Urinary bladder (tissue), 4 donors: Measurements from ENCODE around the gene C1QTNF8. TPM values are rescaled to one million over a fixed set of nuclear protein-coding genes. Genes with fewer than 3 reads are reported as not detected.
A peak's percentile ranks its signal among the peaks of the same experiment; 100 is the strongest.

ENCODE experiments used
- DNase-seq: peaks from one replicate; pipeline ENCODE4 v3.0.0-alpha.2; 2015; ENCODE audit errors: extremely low spot score
- H3K27ac ChIP-seq: one replicate; pipeline ENCODE4 v1.5.1; 2013; ENCODE audit warnings: low read depth, mild to moderate bottlenecking, moderate library complexity
- H3K36me3 ChIP-seq: one replicate; pipeline ENCODE4 v1.6.1; 2013; ENCODE audit warnings: mild to moderate bottlenecking, moderate library complexity; ENCODE audit not compliant: insufficient read depth
- H3K4me1 ChIP-seq: one replicate; pipeline ENCODE4 v1.6.1; 2013; ENCODE audit warnings: mild to moderate bottlenecking, moderate library complexity; ENCODE audit not compliant: insufficient read depth
- H3K4me3 ChIP-seq: one replicate; pipeline ENCODE4 v1.5.1; 2013; ENCODE audit warnings: low read depth, low read length
- WGBS: extraction: QIAGEN DNeasy Blood & Tissue Kit; methylation state at CpG from one replicate; pipeline ENCODE4 v1.1.7; 2013; 5-methylcytosine and 5-hydroxymethylcytosine counted together
- polyA plus RNA-seq: library from polyadenylated mRNA; stranded (reverse); fragments of 200-250 nt; gene quantifications from one replicate; pipeline ENCODE4 v1.2.3, GENCODE V29; 2013
- total RNA-seq: library from RNA; depleted of rRNA; stranded (reverse); fragments of >200 nt; gene quantifications from one replicate; pipeline ENCODE4 v1.2.3, GENCODE V29; 2014
- donor health status: healthy with polysubstance abuse.
- donor health status: healthy.

The C1QTNF8 gene
- total and polyA plus RNA-seq, 2 donors: not detected

DNA sequence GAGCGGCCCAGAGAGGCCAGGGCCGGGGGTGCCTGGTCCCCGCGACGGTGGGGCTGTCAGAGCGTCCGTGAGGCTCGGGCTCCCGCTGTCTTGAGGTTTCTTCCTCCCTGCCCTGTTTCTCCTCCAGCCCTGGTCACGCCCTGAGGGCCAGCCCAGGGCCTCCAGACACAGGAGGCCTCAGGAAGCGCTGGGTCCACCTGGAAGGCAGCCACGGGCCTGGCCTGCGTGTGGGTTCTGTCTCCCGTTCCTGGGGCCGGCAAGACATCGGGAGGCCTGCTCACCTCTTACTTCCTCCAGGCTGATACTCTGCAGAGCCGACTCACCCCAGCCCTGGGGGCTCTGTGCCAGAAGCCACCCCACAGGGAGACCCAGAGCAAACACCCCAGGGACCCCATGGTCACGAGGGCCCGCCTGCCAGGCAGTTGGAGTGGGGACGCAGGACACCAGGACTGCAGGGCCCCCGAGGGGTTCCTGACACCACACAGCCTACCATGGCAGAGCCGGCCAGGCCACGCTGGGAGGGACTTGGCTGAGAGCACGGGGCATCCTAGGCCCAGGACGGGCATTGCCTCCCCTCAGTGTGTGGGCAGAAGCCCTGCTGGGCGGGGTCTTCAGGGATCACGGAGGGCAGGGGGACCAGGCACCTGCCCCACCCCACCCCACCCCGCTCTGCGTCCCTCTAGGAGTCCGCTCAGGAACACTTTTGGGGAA, 37.9 kb upstream of the C1QTNF8 start:
- Histone ChIP-seq H3K36me3 (no peaks in the 10 kb centered on the region), H3K4me1 (no peaks in the 10 kb centered on the region), H3K27ac (no peak overlapping the region), H3K4me3 (no peak overlapping the region)
- DNase-seq: no peak
- 66% methylated on average over 30 of the region's 30 CpGs for WGBS

DNA sequence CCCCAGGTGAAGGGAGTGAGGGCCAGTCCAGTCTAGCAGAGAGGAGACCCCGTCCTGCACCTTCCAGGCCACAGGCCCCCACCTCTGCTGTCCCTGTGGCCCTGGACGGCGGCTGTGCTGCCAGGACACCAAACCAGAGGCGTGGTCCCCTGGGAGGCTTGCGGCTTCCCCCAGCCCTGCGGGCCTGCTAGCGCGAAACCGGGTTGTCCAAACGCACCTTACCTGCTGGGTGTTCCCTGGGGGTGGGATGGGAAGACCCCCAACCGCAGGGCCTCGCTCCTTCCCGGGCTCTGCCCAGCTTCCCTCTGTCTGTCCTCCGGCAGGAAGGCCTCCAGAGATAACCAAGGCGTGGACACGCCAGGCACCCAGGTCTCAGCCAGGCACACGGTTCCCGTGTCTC, 37.2 kb upstream of the C1QTNF8 start:
- 89% methylated on average over 18 of the region's 18 CpGs for WGBS
- Histone ChIP-seq H3K4me1 (no peaks in the 10 kb centered on the region), H3K36me3 (no peaks in the 10 kb centered on the region), H3K4me3 (no peak overlapping the region), H3K27ac (no peak overlapping the region)
- DNase-seq: no peak

DNA sequence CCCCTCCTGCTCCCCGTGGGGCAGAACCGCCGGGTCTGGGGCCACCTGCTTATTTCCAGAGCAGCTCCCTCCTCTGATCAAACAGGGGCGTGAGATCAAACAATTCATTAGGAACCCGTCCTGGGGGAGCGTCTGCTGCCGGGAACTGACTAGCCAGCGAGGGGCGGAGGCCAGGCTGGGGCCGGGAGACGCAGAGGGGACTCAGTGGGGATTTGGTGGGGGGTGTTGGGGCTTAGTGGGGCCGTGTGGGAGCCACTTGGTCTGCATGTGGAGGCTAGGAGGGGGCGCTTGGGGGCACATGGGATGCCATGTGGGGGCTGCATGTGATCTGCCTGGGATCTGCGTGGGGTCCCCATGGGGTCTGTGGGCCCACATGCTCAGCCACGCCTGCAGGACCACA, 36.4 kb upstream of the C1QTNF8 start:
- no peak for DNase-seq
- Histone ChIP-seq H3K4me1 (no peaks in the 10 kb centered on the region), H3K27ac (no peak overlapping the region), H3K36me3 (no peaks in the 10 kb centered on the region), H3K4me3 (no peak overlapping the region)
- 70% methylated on average over 15 of the region's 15 CpGs for WGBS

DNA sequence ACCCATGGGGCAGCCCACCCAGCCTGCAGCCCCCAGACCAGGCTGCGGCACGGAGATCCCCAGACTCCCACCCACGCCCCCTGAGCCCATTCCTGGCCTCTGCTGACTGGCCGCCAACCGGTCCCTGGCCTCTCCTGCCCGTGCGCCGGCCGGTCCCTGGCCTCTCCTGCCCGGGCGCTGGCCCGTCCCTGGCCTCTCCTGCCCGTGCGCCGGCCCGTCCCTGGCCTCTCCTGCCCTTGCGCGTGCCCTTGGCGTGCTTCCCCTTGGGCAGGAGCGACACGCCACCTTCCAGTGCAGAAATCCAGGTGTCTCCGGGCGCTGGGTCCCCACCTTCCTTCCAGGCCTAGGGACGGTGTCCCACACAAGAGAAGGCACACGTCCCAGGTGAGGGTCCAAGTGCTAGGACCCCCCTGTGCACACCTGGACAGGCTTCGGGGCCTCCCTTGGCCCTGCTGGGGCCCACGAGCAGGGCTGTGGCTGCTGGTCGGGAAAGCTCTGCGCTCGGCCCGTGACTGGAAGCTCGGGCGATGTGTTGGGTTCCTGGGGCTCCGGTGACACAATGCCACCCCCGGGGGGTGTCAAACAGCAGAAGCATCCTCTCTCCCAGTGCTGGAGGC, 35.4 kb upstream of the C1QTNF8 start:
- DNase-seq: no peak
- 91% methylated on average over 35 of the region's 35 CpGs for WGBS
- no peaks in the 10 kb centered on the region for H3K36me3 ChIP-seq
- H3K4me1 ChIP-seq: no peaks in the 10 kb centered on the region
- H3K4me3 ChIP-seq: no peak overlapping the region
- H3K27ac ChIP-seq: no peak overlapping the region

DNA sequence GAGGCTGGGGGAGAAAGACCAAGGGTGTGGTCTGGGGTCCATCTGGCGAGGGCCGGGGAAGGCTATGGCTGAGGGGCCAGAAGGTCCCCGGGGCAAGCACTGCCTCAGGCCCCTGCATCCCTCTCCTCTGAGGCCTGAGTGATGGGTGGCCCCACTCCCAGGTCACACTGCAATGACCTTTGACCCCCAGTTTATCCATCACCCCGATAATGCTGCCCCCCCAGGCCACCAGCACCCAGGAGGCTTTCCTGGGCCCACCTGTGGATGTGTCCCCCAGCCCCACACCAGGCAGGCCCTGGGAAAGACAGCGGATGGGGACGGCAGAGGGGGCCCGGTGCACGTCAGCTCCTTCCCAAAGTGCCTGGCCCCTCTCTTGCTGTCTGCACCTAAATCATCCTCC, 34.3 kb upstream of the C1QTNF8 start:
- WGBS: 85% methylated on average over 8 of the region's 8 CpGs
- Histone ChIP-seq H3K4me1 (no peaks in the 10 kb centered on the region), H3K36me3 (no peaks in the 10 kb centered on the region), H3K27ac (no peak overlapping the region), H3K4me3 (no peak overlapping the region)
- DNase-seq: no peak

DNA sequence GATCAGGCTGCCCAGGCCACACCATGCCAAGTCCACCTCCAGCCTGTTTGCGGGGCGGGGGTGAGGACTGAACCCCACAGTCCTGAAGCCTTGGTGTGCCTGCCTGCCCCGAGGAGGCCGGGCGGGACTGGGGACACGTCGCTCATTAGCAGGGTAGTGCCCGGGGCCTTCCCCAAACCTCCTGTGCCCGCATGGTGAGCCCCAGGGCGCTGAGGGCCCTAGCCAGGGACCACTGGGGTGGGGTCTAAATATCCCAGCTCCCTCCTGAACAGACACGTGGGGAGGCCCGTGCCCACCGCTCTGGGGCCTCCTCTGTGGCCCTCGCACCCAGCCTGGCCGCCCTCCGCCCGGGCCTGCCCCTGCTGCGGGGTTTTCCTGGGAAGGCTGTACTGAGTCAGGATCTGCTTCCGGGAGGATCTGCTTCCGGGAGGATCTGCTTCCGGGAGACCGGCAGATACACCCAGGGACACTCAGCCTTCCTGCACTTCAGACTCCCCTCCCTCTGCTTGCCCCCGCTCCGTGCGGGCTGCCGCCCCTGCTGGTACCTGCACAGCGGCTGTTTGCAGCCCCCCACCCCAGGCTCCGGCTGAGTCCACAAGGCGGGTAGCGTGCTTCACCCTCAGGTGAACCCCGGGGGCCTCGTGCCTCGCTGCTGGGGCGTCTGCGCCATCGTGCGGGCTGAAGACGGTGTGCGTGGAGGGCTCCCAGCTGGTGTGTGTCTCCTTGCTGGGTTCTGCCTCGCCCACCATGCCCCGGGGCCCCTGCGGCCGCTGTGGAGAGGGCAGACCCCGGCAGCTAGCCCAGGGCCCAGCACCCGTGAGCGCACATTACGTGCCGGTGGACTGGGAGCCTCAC, 33.3 kb upstream of the C1QTNF8 start:
- no peaks in the 10 kb centered on the region for H3K4me1 ChIP-seq
- 92% methylated on average over 48 of the region's 48 CpGs for WGBS
- no peak overlapping the region for H3K27ac ChIP-seq
- no peak for DNase-seq
- H3K36me3 ChIP-seq: no peaks in the 10 kb centered on the region
- H3K4me3 ChIP-seq: no peak overlapping the region

DNA sequence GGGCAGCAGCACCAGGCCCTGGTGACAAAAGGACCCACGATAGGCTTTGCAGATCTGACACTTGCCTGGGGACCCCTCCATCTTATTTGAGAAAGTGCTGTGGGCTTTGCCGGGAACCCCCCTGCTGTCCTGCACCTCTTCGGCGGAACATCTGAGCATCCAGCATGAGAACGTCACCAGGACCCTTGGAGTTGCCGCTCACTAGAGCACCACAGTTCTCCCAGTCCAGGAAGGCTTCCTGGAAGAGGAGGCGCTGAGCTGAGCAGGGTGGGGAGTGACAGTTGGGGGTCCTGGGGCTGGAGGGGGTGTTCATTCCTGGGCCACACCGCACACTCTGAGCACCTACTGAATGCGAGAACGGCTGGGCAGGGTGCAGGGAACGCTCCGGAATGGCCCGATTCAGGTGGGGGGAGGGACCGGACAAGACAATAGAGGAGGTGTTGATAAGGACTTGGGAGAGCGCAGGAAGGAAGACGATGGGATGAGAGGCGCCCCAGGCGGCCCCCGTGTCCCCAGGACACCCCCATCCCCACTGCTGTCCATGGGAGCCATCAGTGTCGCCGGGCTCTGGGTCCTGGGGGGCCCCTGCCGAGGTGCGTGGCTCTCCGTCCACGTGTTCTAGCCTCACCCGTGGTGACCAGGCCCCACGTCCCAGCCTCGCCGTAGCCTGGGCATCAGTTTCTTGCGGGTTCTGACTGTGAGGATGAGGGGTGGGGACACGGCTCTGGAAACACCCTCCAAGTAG, 32.1 kb upstream of the C1QTNF8 start:
- DNase-seq: no peak
- H3K36me3 ChIP-seq: no peaks in the 10 kb centered on the region
- H3K4me3 ChIP-seq: no peak overlapping the region
- H3K27ac ChIP-seq: no peak overlapping the region
- WGBS: 89% methylated on average over 31 of the region's 31 CpGs
- H3K4me1 ChIP-seq: no peaks in the 10 kb centered on the region

DNA sequence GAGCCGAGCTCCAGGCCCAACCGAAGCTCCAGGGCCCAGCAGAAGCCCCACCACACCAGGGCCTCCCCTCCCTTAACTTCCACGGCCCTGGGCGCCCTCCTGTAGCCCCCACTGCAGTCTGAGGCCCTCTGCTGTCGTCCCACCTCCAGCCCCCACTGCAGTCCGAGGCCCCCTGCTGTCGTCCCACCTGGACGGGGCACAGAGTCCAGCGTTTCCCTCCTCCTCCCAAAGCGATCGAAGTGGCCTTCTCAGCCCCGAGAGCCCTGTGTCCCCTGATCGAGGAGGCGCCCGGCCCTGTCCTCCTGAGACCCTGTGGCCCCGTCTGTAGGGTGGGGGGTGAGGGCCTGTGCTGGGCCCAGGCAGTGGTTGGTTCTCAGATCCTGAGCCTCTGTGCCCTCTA, 31.1 kb upstream of the C1QTNF8 start:
- 65% methylated on average over 16 of the region's 16 CpGs for WGBS
- Histone ChIP-seq H3K27ac (no peak overlapping the region), H3K4me1 (no peaks in the 10 kb centered on the region), H3K36me3 (no peaks in the 10 kb centered on the region), H3K4me3 (no peak overlapping the region)
- DNase-seq: no peak

DNA sequence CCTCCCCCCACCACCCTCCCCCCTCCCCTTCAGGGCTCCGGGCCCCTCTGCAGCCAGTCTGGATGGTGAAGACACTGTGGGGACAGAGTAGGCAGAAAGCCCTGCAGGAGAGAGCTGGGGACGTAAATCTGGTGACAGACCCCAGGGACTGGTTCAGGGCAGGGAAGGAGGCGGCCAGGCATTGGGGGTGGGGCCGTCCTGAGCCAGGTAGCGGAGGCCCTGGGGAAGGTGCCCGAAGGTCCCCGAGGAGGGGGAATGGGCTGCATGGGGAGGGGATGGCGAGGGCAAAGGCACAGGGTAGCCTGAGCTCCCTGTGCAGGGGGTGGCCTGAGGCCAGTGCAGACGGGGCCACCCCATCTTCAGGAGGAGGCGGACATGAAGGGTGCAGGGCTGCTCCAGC, 30.5 kb upstream of the C1QTNF8 start:
- H3K4me1 ChIP-seq: no peaks in the 10 kb centered on the region
- 49% methylated on average over 10 of the region's 10 CpGs for WGBS
- H3K36me3 ChIP-seq: no peaks in the 10 kb centered on the region
- DNase-seq: no peak
- H3K4me3 ChIP-seq: no peak overlapping the region
- no peak overlapping the region for H3K27ac ChIP-seq

DNA sequence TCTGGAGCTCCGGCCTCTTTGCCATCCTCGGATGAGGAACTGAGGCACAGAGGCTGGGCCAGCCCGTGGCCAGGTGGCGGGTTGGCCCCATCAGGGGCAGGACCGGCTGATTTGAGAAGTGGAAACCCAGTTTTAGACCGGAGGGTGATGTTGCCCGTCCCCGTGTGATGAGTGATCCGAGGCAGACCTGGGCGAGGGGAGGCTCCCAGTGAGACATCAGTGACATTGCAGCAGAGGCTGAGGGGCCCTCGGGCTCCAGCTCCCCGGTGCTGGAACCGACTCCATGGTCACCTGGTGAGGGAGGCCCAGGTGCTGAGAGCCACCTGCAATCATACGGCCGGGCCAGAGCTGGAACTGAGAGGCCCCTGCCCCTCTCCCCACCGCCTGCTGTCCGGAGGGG, 30.0 kb upstream of the C1QTNF8 start:
- Histone ChIP-seq H3K4me1 (no peaks in the 10 kb centered on the region), H3K36me3 (no peaks in the 10 kb centered on the region), H3K4me3 (no peak overlapping the region), H3K27ac (no peak overlapping the region)
- DNase-seq: no peak
- WGBS: 58% methylated on average over 17 of the region's 17 CpGs

DNA sequence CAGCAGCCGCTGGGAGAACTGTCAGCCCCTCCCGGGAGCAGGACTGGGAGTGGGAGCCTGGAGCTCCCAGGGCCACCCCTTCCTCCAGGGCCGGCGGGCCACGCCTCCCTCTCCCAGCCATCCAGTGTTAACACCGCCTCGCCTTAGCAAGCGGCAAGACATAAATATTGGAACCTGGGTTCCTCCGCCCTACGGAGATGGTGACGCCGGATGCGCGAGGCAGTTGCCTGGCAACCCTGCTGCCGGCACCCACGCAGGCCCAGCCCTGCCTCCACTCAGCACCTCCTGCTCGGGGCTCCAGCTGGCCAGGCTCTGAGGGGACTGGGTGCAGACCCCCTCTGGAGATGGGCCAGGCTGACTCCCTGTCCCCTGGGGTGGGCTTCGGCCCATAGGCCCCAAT, 29.4 kb upstream of the C1QTNF8 start:
- Histone ChIP-seq H3K27ac (no peak overlapping the region), H3K4me3 (no peak overlapping the region), H3K4me1 (no peaks in the 10 kb centered on the region), H3K36me3 (no peaks in the 10 kb centered on the region)
- peak; percentile 15 for DNase-seq
- WGBS: 12% methylated on average over 18 of the region's 18 CpGs

DNA sequence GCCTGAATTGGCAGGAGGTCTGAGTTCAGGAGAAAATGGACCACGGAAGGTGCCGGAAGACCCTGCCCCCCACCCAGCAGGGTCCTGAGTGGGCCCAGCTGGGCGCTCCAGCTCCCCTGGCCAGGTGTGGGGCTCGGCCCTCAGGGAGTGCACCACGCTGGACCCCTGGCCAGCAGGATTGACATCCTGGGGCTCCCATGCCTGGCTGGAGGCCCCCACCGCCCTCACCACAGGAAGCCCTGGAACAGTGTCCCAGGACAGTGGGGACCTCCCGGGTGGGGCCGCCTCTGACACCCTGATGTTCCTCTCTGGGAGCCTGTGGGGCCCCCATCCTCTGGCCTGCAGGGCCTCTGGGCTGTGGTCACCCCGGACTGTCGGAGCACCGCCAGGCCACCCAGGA, 28.8 kb upstream of the C1QTNF8 start:
- DNase-seq: no peak
- H3K27ac ChIP-seq: no peak overlapping the region
- 86% methylated on average over 11 of the region's 11 CpGs for WGBS
- H3K4me3 ChIP-seq: no peak overlapping the region
- no peaks in the 10 kb centered on the region for H3K4me1 ChIP-seq
- H3K36me3 ChIP-seq: no peaks in the 10 kb centered on the region

DNA sequence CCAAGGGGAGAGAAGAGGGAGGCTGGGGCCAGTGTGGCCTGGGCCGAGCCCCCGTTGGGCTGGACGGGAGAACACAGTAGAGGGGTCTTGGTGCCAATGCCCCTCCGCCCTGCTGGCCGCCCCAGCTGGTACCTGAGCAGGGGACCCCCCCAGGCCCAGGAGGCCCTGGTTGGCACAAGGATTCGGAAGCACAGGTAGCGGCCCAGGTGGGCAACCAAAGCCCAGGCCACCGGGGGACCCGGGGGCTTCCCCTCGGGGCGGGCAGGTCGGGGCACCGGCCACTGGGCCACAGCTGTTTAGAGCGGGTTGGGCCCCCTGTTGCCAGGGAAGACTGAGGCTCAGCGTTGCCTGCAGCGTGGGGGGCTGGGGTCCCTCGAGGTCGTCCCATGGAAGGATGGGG, 28.2 kb upstream of the C1QTNF8 start:
- H3K36me3 ChIP-seq: no peaks in the 10 kb centered on the region
- no peak for DNase-seq
- H3K4me1 ChIP-seq: no peaks in the 10 kb centered on the region
- no peak overlapping the region for H3K4me3 ChIP-seq
- 82% methylated on average over 18 of the region's 18 CpGs for WGBS
- H3K27ac ChIP-seq: no peak overlapping the region
